ENCODE data around the gene F9.

The F9 gene

DNA sequence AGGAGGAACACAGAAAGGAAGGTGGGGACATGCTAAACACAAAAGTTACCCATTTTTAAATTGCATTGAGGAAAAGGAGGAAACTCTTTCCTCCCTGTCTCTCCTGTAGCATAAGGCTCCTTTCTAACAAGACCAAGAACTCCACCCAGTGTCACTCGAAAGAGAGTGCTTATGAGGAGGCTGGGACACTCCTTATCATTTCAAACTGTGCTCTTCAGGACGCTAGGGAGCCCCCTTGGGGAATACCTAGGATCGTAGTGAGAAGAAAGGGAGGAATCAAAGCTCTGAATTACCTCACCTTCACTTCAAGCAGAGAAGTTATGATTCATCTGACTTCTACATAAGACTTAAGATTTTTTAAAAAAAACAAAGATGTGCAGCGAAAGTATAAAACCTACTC lies 65.5 kb downstream of the F9 start:
- DNase-seq (ENCODE audit: low spot score) (no peak), FAIRE-seq (no peak)

DNA sequence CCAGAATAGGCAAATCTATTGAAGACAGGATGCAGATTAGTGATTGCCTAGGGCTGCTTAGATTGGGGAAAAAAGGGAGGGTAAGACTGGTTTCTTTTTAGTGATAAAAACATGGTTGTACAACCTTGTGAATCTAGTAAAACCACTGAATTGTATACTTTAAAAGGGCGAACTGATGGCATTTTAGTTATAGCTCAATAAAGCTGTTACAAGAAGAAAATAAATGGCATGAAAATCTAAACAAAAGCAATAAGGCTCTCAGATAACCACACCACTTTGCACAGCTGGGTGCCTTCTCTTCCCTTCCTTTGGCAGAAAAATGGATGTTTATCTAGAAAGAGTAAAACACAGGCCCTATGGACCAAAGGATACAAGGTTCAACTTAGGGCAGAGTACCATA lies 69.6 kb downstream of the F9 start:
- no peak for FAIRE-seq
- DNase-seq (ENCODE audit: low spot score) = no peak

All from RCC 7860 (cell line).